T-helper 2 cell treated with Interferon-gamma antibody and Interleukin-4, amounts not matched to agents 100 ng/mL and 5 ng/mL, for 36 hours (primary cell): ENCODE data around the gene ATCAY. TPM values are rescaled to one million over a fixed set of nuclear protein-coding genes. Genes with fewer than 3 reads are reported as not detected.
"Not testable (repeated sequence)": the region's sequence is repeated elsewhere in the genome, so short reads cannot be mapped to it uniquely, and the experiment has no call there.

Experiments used
- intact Hi-C: fragments of 100-400 bp; cut with micrococcal nuclease; formaldehyde crosslinking; loops from one replicate; pipeline ENCODE4 v1.15.1; 2023
- total RNA-seq: library from RNA; stranded (reverse); gene quantifications from 2 replicates; pipeline ENCODE4 v1.2.3, GENCODE V29; 2022

Gene ATCAY
- total RNA-seq, 1 donor from 2014 or later: not detected

GRCh38 chr19:3855320-3855719, 25.2 kb upstream of the ATCAY start:
- intact Hi-C loops: no loop called here

- intact Hi-C loops: no loop called here
Observed at GRCh38 chr19:3857449-3858003, 23.0 kb upstream of the ATCAY start.

GRCh38 chr19:3860499-3860898, 20.0 kb upstream of the ATCAY start:
- intact Hi-C loops: no loop called here

GRCh38 chr19:3862826-3863500, 17.5 kb upstream of the ATCAY start:
- intact Hi-C loops: no loop called here

GRCh38 chr19:3863648-3864047, 16.8 kb upstream of the ATCAY start:
- intact Hi-C loops: no loop called here

GRCh38 chr19:3866910-3867638, 13.4 kb upstream of the ATCAY start:
- intact Hi-C loops: no loop called here

- intact Hi-C loops: no loop called here
Observed at GRCh38 chr19:3867971-3868769, 12.3 kb upstream of the ATCAY start.

GRCh38 chr19:3868770-3869456, 11.6 kb upstream of the ATCAY start, which contains the start of gene ZFR2:
ZFR2 (minus strand) TSS chr19:3869038; CDS start chr19:3869017, 21 bp downstream.
- intact Hi-C loops: no loop called here

GRCh38 chr19:3873151-3873550, 7.3 kb upstream of the ATCAY start:
- intact Hi-C loops: no loop called here

GRCh38 chr19:3874695-3875094, 5.8 kb upstream of the ATCAY start:
- intact Hi-C loops: not testable (repeated sequence)

- intact Hi-C loops: no loop called here
Observed at GRCh38 chr19:3879656-3880055, 829 bp upstream of the ATCAY start.

GRCh38 chr19:3881272-3882040, 971 bp downstream of the ATCAY start:
- intact Hi-C loops: no loop called here

GRCh38 chr19:3882041-3882384, 1.5 kb downstream of the ATCAY start:
- intact Hi-C loops: no loop called here

- intact Hi-C loops: no loop called here
Observed at GRCh38 chr19:3890591-3890990, 10.1 kb downstream of the ATCAY start.

- intact Hi-C loops: no loop called here
Observed at GRCh38 chr19:3893509-3894179, 13.2 kb downstream of the ATCAY start.

GRCh38 chr19:3894959-3895358, 14.5 kb downstream of the ATCAY start:
- intact Hi-C loops: not testable (repeated sequence)

GRCh38 chr19:3895788-3896187, 15.3 kb downstream of the ATCAY start:
- intact Hi-C loops: no loop called here

- intact Hi-C loops: no loop called here
Observed at GRCh38 chr19:3897936-3898335, 17.5 kb downstream of the ATCAY start.

GRCh38 chr19:3898426-3898825, 17.9 kb downstream of the ATCAY start:
- intact Hi-C loops: no loop called here
